ENCODE data around the gene CNST.

The CNST gene

DNA sequence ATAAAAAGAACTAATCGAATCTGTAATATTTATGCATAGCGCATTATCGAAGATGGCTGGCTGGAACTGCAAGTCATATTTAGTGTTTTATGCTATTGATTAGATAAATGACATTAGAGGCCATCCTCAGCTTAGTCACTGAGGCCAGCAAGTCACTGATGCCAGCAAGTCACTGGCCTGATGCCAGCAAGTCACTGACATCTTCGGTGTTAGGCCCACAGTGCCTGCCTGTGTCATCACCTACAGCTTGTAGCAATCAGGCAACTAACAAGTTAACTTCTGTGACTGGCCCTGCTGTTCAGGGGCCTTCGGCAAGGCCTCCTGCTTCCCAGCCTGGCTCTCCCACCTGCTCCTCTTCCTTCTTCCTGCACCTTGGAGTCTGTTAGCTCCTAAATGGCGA is 92.3 kb downstream of the CNST start:
- Histone ChIP-seq H3K36me3 (ENCODE audit: control insufficient read depth in 1 of 2, insufficient read depth in 2 of 2, low read length in 2 of 2) (peaks cover 15 to 39% of the 10 kb centered on the region in 2 donors), H3K27me3 (ENCODE audit: control insufficient read depth in 1 of 2, insufficient read depth in 2 of 2, low read length in 2 of 2) (no peaks in the 10 kb centered on the region), H3K27ac (ENCODE audit: low read depth, low read length) (no peak overlapping the region), H3K4me1 (ENCODE audit: control insufficient read depth in 1 of 2, insufficient read depth in 2 of 2, low read length in 2 of 2) (no peaks in the 10 kb centered on the region), H3K9ac (ENCODE audit: low read depth in 1 of 2, low read length in 2 of 2) (no peak overlapping the region), H3K9me3 (ENCODE audit: control insufficient read depth in 1 of 2, low read length in 2 of 2) (no peaks in the 10 kb centered on the region), H3K4me3 (ENCODE audit: low read depth in 1 of 2, low read length in 2 of 2) (no peak overlapping the region)

DNA sequence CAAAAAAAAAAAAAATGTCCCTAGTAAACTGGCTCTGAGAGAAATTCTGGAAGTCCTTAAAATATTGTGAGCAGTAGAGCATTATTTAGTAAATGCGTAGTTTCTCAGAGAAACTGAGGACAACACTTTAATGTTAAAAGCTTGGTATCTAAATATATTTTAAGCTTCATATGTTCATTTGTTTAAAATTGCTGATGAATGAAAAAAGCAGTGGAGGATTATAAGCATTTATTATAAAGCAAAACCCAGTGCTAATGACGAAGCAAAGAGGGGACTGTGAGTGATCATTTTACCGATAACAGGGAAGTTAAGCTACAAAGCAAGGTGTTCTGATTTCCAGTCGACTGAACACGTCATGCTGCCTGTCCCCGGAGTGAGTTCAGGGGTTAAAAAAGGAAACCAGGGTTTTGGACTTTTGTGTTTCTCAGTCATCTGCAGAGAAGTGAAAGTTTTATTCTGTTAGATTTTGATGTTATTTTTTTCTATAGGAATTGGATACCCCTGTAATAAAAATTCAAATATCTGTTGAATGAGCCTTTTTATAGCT is 93.4 kb downstream of the CNST start:
- H3K36me3 ChIP-seq (ENCODE audit: control insufficient read depth in 1 of 2, insufficient read depth in 2 of 2, low read length in 2 of 2) = peaks cover 7 to 32% of the 10 kb centered on the region in 2 donors

DNA sequence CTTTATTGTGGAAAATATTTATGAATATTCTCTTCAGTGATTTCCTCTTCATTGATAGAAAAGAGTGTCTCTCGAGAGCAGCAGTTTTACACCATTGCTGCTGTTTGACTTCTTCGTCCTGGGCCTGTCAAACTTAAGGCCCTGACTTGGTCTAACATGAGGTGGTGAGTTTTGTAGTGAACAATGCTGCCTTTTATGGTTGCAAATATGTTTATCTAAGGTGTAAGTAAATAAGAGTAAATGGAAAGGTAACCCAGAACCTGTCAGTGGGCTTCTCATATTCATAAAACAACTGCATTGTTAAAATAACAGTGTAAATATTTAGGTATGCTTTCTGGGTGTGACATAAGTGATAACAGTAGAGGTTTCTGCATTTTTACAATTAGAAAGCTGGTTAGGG is 95.2 kb downstream of the CNST start:
- Histone ChIP-seq H3K36me3 (ENCODE audit: control insufficient read depth in 1 of 2, insufficient read depth in 2 of 2, low read length in 2 of 2) (peaks cover 10 to 42% of the 10 kb centered on the region in 2 donors), H3K27me3 (ENCODE audit: control insufficient read depth in 1 of 2, insufficient read depth in 2 of 2, low read length in 2 of 2) (no peaks in the 10 kb centered on the region), H3K9ac (ENCODE audit: low read depth in 1 of 2, low read length in 2 of 2) (no peak overlapping the region), H3K9me3 (ENCODE audit: control insufficient read depth in 1 of 2, low read length in 2 of 2) (no peaks in the 10 kb centered on the region), H3K4me3 (ENCODE audit: low read depth in 1 of 2, low read length in 2 of 2) (no peak overlapping the region), H3K27ac (ENCODE audit: low read depth, low read length) (no peak overlapping the region), H3K4me1 (ENCODE audit: control insufficient read depth in 1 of 2, insufficient read depth in 2 of 2, low read length in 2 of 2) (no peaks in the 10 kb centered on the region)

More for the DNA sequence above, 93.4 kb downstream of the CNST start:
- Histone ChIP-seq H3K4me1 (ENCODE audit: control insufficient read depth in 1 of 2, insufficient read depth in 2 of 2, low read length in 2 of 2) (no peaks in the 10 kb centered on the region), H3K9ac (ENCODE audit: low read depth in 1 of 2, low read length in 2 of 2) (no peak overlapping the region), H3K4me3 (ENCODE audit: low read depth in 1 of 2, low read length in 2 of 2) (no peak overlapping the region), H3K27me3 (ENCODE audit: control insufficient read depth in 1 of 2, insufficient read depth in 2 of 2, low read length in 2 of 2) (no peaks in the 10 kb centered on the region), H3K9me3 (ENCODE audit: control insufficient read depth in 1 of 2, low read length in 2 of 2) (no peaks in the 10 kb centered on the region), H3K27ac (ENCODE audit: low read depth, low read length) (no peak overlapping the region)

DNA sequence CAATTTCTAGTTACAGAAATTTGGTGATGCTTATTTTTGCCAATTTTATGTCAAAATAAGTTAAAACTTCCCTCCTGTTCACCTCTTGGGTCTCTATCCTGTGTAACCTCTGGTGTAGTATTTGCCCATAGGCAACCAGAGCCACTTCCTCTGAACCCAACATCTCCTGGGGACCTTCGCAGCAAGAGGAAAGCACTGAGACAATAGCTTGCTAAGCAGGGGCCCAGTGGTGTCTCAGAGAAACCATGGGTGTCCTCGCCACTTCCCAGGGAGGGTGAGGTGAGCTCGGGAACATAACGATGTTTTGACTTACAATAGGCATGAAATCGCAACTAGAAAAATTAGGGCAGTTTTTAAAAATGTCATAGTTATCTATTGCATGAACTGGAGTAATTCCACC is 101.5 kb downstream of the CNST start:
- Histone ChIP-seq H3K36me3 (ENCODE audit: control insufficient read depth in 1 of 2, insufficient read depth in 2 of 2, low read length in 2 of 2) (peaks cover 10 to 31% of the 10 kb centered on the region in 2 donors), H3K4me3 (ENCODE audit: low read depth in 1 of 2, low read length in 2 of 2) (no peak overlapping the region), H3K27me3 (ENCODE audit: control insufficient read depth in 1 of 2, insufficient read depth in 2 of 2, low read length in 2 of 2) (no peaks in the 10 kb centered on the region), H3K9ac (ENCODE audit: low read depth in 1 of 2, low read length in 2 of 2) (no peak overlapping the region), H3K4me1 (ENCODE audit: control insufficient read depth in 1 of 2, insufficient read depth in 2 of 2, low read length in 2 of 2) (no peaks in the 10 kb centered on the region), H3K9me3 (ENCODE audit: control insufficient read depth in 1 of 2, low read length in 2 of 2) (no peaks in the 10 kb centered on the region), H3K27ac (ENCODE audit: low read depth, low read length) (no peak overlapping the region)

DNA sequence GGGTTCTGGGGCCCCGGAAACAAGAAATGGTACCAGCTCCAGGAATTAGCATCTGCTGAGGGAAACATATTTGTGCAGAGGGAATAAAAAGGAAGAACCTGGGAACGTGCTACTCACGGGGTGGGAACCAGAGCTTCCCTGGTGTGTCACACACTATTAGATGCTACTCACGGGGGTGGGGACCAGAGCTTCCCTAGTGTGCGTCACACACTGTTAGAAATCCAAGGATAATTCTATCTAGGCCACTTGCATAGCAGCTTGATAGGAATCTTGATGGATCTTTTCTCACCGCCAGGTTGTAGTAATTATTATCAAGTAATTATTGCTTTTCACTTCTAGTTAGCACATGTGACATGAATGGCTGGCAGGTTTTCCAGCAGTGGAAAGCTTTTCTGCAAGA is 103.4 kb downstream of the CNST start:
- H3K4me3 ChIP-seq (ENCODE audit: low read depth in 1 of 2, low read length in 2 of 2) = no peak overlapping the region
- no peaks in the 10 kb centered on the region for H3K27me3 ChIP-seq (ENCODE audit: control insufficient read depth in 1 of 2, insufficient read depth in 2 of 2, low read length in 2 of 2)
- no peaks in the 10 kb centered on the region for H3K9me3 ChIP-seq (ENCODE audit: control insufficient read depth in 1 of 2, low read length in 2 of 2)
- peaks cover 10 to 27% of the 10 kb centered on the region in 2 donors for H3K36me3 ChIP-seq (ENCODE audit: control insufficient read depth in 1 of 2, insufficient read depth in 2 of 2, low read length in 2 of 2)
- H3K9ac ChIP-seq (ENCODE audit: low read depth in 1 of 2, low read length in 2 of 2) = no peak overlapping the region
- no peaks in the 10 kb centered on the region for H3K4me1 ChIP-seq (ENCODE audit: control insufficient read depth in 1 of 2, insufficient read depth in 2 of 2, low read length in 2 of 2)
- H3K27ac ChIP-seq (ENCODE audit: low read depth, low read length) = no peak overlapping the region

DNA sequence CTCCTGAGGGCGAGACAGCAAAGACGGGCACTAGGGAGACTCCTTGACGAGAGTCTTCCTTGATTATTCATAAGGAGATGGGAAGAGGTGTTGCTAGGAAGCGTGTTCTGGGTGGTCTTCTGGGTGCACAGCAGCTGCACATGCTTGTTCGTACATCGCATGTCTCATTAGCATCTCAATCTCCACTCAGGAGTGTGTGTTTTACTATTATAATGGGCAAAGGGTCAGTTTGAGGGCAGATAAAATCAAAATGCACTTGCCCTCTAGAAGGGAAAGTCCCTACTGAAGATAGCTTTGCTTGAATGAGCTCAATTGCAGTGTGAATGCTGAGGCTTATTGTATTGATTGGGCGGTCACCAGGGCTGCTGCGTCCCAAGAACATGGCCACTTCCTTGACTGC is 107.8 kb downstream of the CNST start:
- Histone ChIP-seq H3K9me3 (ENCODE audit: control insufficient read depth in 1 of 2, low read length in 2 of 2) (no peaks in the 10 kb centered on the region), H3K4me3 (ENCODE audit: low read depth in 1 of 2, low read length in 2 of 2) (no peak overlapping the region), H3K9ac (ENCODE audit: low read depth in 1 of 2, low read length in 2 of 2) (no peak overlapping the region), H3K36me3 (ENCODE audit: control insufficient read depth in 1 of 2, insufficient read depth in 2 of 2, low read length in 2 of 2) (peaks cover 0 to 6% of the 10 kb centered on the region in 2 donors), H3K27me3 (ENCODE audit: control insufficient read depth in 1 of 2, insufficient read depth in 2 of 2, low read length in 2 of 2) (no peaks in the 10 kb centered on the region), H3K4me1 (ENCODE audit: control insufficient read depth in 1 of 2, insufficient read depth in 2 of 2, low read length in 2 of 2) (peaks cover 3 to 6% of the 10 kb centered on the region in 2 donors), H3K27ac (ENCODE audit: low read depth, low read length) (no peak overlapping the region)

DNA sequence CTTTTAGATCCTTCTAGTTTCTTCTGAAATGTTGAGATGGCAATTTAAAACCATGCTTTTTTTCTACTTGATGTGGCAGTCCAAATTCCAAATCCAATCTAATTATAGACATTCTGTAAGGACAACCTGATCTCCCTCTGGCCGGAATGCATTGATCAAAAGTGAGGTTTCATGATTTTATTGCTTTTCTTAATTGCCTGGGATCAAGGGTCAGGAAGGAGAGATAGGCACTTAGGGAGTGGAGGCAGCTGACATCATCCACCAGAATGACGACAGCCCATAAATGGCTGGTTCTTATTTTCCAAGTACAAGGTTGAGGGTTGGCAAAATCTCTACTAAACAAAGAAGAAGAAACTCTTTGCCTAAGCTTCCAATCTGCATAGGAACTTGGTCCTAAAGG is 111.6 kb downstream of the CNST start:
- peak overlapping the region; percentile 57 for H3K27ac ChIP-seq (ENCODE audit: low read depth, low read length)
- peak overlapping the region; percentile 35 to 40 for H3K9ac ChIP-seq (ENCODE audit: low read depth in 1 of 2, low read length in 2 of 2)
- no peaks in the 10 kb centered on the region for H3K36me3 ChIP-seq (ENCODE audit: control insufficient read depth in 1 of 2, insufficient read depth in 2 of 2, low read length in 2 of 2)
- peaks cover 25% of the 10 kb centered on the region in 2 donors for H3K4me1 ChIP-seq (ENCODE audit: control insufficient read depth in 1 of 2, insufficient read depth in 2 of 2, low read length in 2 of 2)
- no peak overlapping the region for H3K4me3 ChIP-seq (ENCODE audit: low read depth in 1 of 2, low read length in 2 of 2)
- no peaks in the 10 kb centered on the region for H3K9me3 ChIP-seq (ENCODE audit: control insufficient read depth in 1 of 2, low read length in 2 of 2)
- no peaks in the 10 kb centered on the region for H3K27me3 ChIP-seq (ENCODE audit: control insufficient read depth in 1 of 2, insufficient read depth in 2 of 2, low read length in 2 of 2)

DNA sequence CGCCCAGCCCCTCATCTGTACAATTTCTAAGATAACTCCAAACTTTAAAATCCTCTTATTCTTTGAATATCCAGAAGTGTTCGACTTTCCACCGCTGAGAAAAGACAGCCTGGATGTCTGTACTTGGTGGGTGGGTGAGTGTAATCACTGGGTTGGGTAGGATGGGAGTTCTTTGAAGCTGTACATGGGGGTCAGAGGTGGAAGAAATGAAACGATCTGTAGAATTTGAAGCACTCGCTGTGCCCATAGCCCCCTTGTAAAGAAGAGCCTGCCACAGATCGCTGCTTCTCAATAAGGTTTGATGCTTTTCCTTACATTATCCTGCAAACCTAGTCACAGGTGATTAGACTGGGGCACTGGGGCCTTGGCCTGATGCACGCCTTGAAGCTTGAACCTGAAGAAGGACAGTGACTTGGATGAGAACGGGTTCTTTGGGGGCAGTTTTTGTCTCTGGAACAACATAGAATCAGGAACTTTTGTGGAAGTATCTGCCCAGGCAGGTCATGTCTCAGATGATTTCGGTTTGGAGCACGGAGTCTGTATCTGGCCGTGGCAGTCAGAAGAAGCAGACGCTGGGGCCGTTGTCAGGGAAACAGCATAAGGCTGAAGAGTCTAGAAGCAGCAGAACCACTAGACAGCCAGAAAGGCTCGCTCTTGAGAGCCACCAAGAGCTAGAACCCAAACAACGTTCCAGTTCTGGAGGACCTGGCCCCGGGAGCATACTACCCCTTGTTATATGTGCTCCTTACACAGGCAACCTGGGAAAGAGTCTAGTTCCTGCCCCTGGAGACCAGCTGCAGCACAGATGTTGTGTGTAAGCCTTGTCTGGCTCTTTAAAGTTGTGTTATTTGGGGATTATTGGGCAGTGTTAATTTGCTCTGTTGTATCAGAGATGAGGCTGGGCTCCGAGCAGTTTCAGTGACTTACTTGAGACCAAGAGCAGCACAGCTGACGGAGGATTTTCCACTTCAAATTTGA is 112.8 kb downstream of the CNST start:
- H3K27ac ChIP-seq (ENCODE audit: low read depth, low read length) = no peak overlapping the region
- no peak overlapping the region for H3K9ac ChIP-seq (ENCODE audit: low read depth in 1 of 2, low read length in 2 of 2)
- no peak overlapping the region for H3K4me3 ChIP-seq (ENCODE audit: low read depth in 1 of 2, low read length in 2 of 2)

DNA sequence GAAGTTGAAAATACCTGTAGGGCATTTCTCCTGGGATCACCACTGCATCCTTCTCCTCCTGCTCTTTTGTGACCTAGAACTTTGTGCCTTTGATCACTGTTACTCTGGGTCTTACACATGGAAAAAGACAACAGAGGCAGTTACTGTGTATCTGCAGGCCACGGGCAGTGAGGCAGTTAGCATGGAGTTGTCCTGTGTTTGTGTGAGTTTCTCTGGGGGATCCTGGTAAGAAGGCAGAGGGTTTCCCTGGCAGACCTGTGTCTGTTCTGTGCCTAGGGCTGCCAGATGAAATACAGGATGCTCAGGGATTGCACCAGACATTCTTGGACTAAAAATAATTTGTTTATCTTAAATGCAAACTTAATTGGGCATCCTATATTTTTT is 113.5 kb downstream of the CNST start:
- no peaks in the 10 kb centered on the region for H3K36me3 ChIP-seq (ENCODE audit: control insufficient read depth in 1 of 2, insufficient read depth in 2 of 2, low read length in 2 of 2)
- no peaks in the 10 kb centered on the region for H3K27me3 ChIP-seq (ENCODE audit: control insufficient read depth in 1 of 2, insufficient read depth in 2 of 2, low read length in 2 of 2)
- H3K27ac ChIP-seq (ENCODE audit: low read depth, low read length) = no peak overlapping the region
- peaks cover 25% of the 10 kb centered on the region in 2 donors for H3K4me1 ChIP-seq (ENCODE audit: control insufficient read depth in 1 of 2, insufficient read depth in 2 of 2, low read length in 2 of 2)
- H3K4me3 ChIP-seq (ENCODE audit: low read depth in 1 of 2, low read length in 2 of 2) = no peak overlapping the region
- H3K9me3 ChIP-seq (ENCODE audit: control insufficient read depth in 1 of 2, low read length in 2 of 2) = no peaks in the 10 kb centered on the region
- H3K9ac ChIP-seq (ENCODE audit: low read depth in 1 of 2, low read length in 2 of 2) = no peak overlapping the region

More for the DNA sequence above, 112.8 kb downstream of the CNST start:
- Histone ChIP-seq H3K27me3 (ENCODE audit: control insufficient read depth in 1 of 2, insufficient read depth in 2 of 2, low read length in 2 of 2) (no peaks in the 10 kb centered on the region), H3K9me3 (ENCODE audit: control insufficient read depth in 1 of 2, low read length in 2 of 2) (no peaks in the 10 kb centered on the region), H3K36me3 (ENCODE audit: control insufficient read depth in 1 of 2, insufficient read depth in 2 of 2, low read length in 2 of 2) (no peaks in the 10 kb centered on the region), H3K4me1 (ENCODE audit: control insufficient read depth in 1 of 2, insufficient read depth in 2 of 2, low read length in 2 of 2) (peaks cover 25% of the 10 kb centered on the region in 2 donors)

DNA sequence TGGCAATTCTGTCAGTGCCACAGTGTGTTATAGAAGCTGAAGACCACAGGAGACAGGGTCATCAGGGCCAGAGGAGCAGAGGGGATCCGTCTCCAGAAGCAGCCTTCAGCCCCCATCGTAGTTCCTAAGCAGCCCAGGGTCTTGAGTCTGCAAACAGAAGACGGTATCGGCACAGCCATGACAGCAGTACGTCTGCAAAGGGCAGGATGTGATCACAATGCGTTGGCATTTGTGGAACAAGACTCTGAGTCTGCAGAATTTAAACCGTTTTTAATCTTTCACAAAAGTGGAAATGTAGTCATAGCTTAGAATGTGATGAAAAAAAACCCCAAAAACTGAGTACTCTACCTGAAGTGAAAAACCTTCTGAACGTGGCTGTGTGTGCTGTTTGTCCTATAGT is 113.9 kb downstream of the CNST start:
- H3K27me3 ChIP-seq (ENCODE audit: control insufficient read depth in 1 of 2, insufficient read depth in 2 of 2, low read length in 2 of 2) = no peaks in the 10 kb centered on the region
- H3K27ac ChIP-seq (ENCODE audit: low read depth, low read length) = no peak overlapping the region
- H3K4me3 ChIP-seq (ENCODE audit: low read depth in 1 of 2, low read length in 2 of 2) = no peak overlapping the region
- peaks cover 25% of the 10 kb centered on the region in 2 donors for H3K4me1 ChIP-seq (ENCODE audit: control insufficient read depth in 1 of 2, insufficient read depth in 2 of 2, low read length in 2 of 2)
- H3K36me3 ChIP-seq (ENCODE audit: control insufficient read depth in 1 of 2, insufficient read depth in 2 of 2, low read length in 2 of 2) = no peaks in the 10 kb centered on the region
- H3K9ac ChIP-seq (ENCODE audit: low read depth in 1 of 2, low read length in 2 of 2) = no peak overlapping the region
- H3K9me3 ChIP-seq (ENCODE audit: control insufficient read depth in 1 of 2, low read length in 2 of 2) = no peaks in the 10 kb centered on the region

Measured in duodenal mucosa (tissue), 2 donors.